Mesenchymal stem cell (in vitro differentiated cells and primary cell): ENCODE data around the gene USP30.

Experiments
- DNase-seq: peaks from one replicate; pipeline ENCODE4 v3.0.0-alpha.2; 2013
- H2AFZ ChIP-seq: one replicate; pipeline ENCODE4 v1.6.1; 2013; ENCODE audit warnings: low read depth, mild to moderate bottlenecking, control low read depth, inconsistent platforms, low read length, moderate library complexity
- H2AK5ac ChIP-seq: 2 replicates; pipeline ENCODE4 v1.6.1; 2013; ENCODE audit warnings: low read length, moderate library complexity, mild to moderate bottlenecking, inconsistent platforms; ENCODE audit not compliant: severe bottlenecking
- H2BK120ac ChIP-seq: one replicate; pipeline ENCODE4 v1.6.1; 2013; ENCODE audit warnings: low read depth, mild to moderate bottlenecking, inconsistent platforms, low read length, moderate library complexity
- H2BK12ac ChIP-seq, 2 experiments: one replicate each; pipeline ENCODE4 v1.6.1; 2013; ENCODE audit warnings: inconsistent platforms in 2 of 2, low read length in 2 of 2, mild to moderate bottlenecking in 2 of 2, moderate library complexity in 2 of 2, control low read depth in 1 of 2
- H2BK15ac ChIP-seq: one replicate; pipeline ENCODE4 v1.6.1; 2013; ENCODE audit warnings: mild to moderate bottlenecking, low read depth, inconsistent platforms; ENCODE audit not compliant: poor library complexity, severe bottlenecking
- H2BK5ac ChIP-seq: 2 replicates; pipeline ENCODE4 v1.6.1; 2013; ENCODE audit warnings: low read depth, mild to moderate bottlenecking, low read length, control low read depth, inconsistent platforms; ENCODE audit not compliant: poor library complexity, severe bottlenecking
- H3K14ac ChIP-seq, 2 experiments: one replicate each; pipeline ENCODE4 v1.6.1; 2013; ENCODE audit warnings: inconsistent platforms in 2 of 2, low read length in 2 of 2, control low read depth in 1 of 2, mild to moderate bottlenecking in 1 of 2, moderate library complexity in 1 of 2
- H3K18ac ChIP-seq, 2 experiments: one replicate each; pipeline ENCODE4 v1.6.1; 2013; ENCODE audit warnings: inconsistent platforms in 2 of 2, low read length in 2 of 2, control low read depth in 1 of 2, low read depth in 1 of 2, mild to moderate bottlenecking in 1 of 2
- H3K23ac ChIP-seq, 2 experiments: one replicate each; pipeline ENCODE4 v1.6.1; 2013; ENCODE audit warnings: inconsistent platforms in 2 of 2, low read length in 2 of 2, mild to moderate bottlenecking in 2 of 2, moderate library complexity in 2 of 2, control low read depth in 1 of 2
- H3K27ac ChIP-seq: 2 replicates; pipeline ENCODE4 v1.5.1; 2013; ENCODE audit warnings: mild to moderate bottlenecking, moderate library complexity, low read length, control low read depth, inconsistent platforms; ENCODE audit not compliant: poor library complexity, severe bottlenecking
- H3K27me3 ChIP-seq, 2 experiments: 2 replicates each; pipeline versions ENCODE4 v1.6.1 to v1.7.0; 2013; ENCODE audit warnings: low read length in 2 of 2, mild to moderate bottlenecking in 2 of 2, moderate library complexity in 2 of 2, control low read depth in 1 of 2, inconsistent platforms in 1 of 2; ENCODE audit not compliant: control insufficient read depth in 1 of 2, insufficient read depth in 1 of 2
- H3K36me3 ChIP-seq, 2 experiments: 2 replicates each; pipeline versions ENCODE4 v1.6.1 to v1.7.0; 2013; ENCODE audit warnings: low read length in 2 of 2, control low read depth in 1 of 2, inconsistent platforms in 1 of 2, low read depth in 1 of 2, mild to moderate bottlenecking in 1 of 2; ENCODE audit not compliant: insufficient read depth in 2 of 2, control insufficient read depth in 1 of 2
- H3K4ac ChIP-seq, 2 experiments: one replicate each; pipeline ENCODE4 v1.6.1; 2013; ENCODE audit warnings: inconsistent platforms in 2 of 2, low read length in 2 of 2, mild to moderate bottlenecking in 2 of 2, moderate library complexity in 2 of 2, control low read depth in 1 of 2, low read depth in 1 of 2
- H3K4me1 ChIP-seq: 2 replicates; pipeline ENCODE4 v1.6.1; 2013; ENCODE audit warnings: low read depth, low read length, control low read depth; ENCODE audit not compliant: control insufficient read depth, insufficient read depth
- H3K4me2 ChIP-seq: 2 replicates; pipeline ENCODE4 v1.6.1; 2013; ENCODE audit warnings: low read length, mild to moderate bottlenecking, inconsistent platforms; ENCODE audit not compliant: poor library complexity, severe bottlenecking
- H3K4me3 ChIP-seq, 2 experiments: 2 replicates each; pipeline versions ENCODE4 v1.5.1 to v1.7.0; 2013; ENCODE audit warnings: low read length in 2 of 2, mild to moderate bottlenecking in 2 of 2, control low read depth in 1 of 2, low read depth in 1 of 2; ENCODE audit not compliant: insufficient read depth in 1 of 2
- H3K79me1 ChIP-seq: replicated peaks from 2 replicates; pipeline ENCODE4 v1.6.1; 2013; ENCODE audit warnings: mild to moderate bottlenecking, control low read depth, low read length, inconsistent platforms; ENCODE audit not compliant: poor library complexity, severe bottlenecking
- H3K9ac ChIP-seq: 2 replicates; pipeline ENCODE4 v1.7.0; 2013; ENCODE audit warnings: mild to moderate bottlenecking, low read length, moderate library complexity
- H3K9me3 ChIP-seq: 2 replicates; pipeline ENCODE4 v1.7.0; 2013; ENCODE audit warnings: mild to moderate bottlenecking, low read length; ENCODE audit not compliant: control insufficient read depth
- H4K8ac ChIP-seq: one replicate; pipeline ENCODE4 v1.6.1; 2013; ENCODE audit warnings: inconsistent platforms, mild to moderate bottlenecking, low read length, moderate library complexity
- H4K91ac ChIP-seq: one replicate; pipeline ENCODE4 v1.6.1; 2013; ENCODE audit warnings: mild to moderate bottlenecking, low read length, inconsistent platforms
- WGBS: methylation state at CpG from one replicate; pipeline ENCODE4 v1.1.7; 2013; ENCODE audit warnings: mixed read lengths; 5-methylcytosine and 5-hydroxymethylcytosine counted together

Gene USP30

DNA sequence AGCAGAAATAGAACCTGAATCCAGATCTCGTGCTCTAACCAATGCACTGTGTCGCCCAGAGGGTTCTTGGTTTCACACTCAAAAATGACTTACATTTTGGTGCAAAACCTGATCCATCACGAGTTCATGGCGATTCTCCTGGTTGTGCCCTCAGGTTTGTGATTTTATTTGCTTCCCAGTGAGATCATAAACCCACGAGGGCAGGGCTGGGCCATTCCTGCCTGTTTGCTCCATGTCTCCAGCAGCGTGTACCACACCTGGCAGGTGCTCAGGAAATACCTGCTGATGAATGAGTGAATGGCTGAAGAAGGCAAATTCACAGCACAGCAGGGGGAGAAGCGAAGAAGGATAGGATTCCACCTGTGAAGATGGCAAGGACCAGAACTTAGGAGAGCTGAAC lies 73.4 kb downstream of the USP30 start:
- no peak overlapping the region for H3K4ac ChIP-seq
- H3K27me3 ChIP-seq, result peaks cover 0 to 4% of the 10 kb centered on the region in 2 experiments
- no peak for DNase-seq
- H3K4me3 ChIP-seq, result no peak overlapping the region
- H3K14ac ChIP-seq, result no peak overlapping the region
- H3K36me3 ChIP-seq, result no peaks in the 10 kb centered on the region
- no peak overlapping the region for H2AK5ac ChIP-seq
- no peak overlapping the region for H3K9ac ChIP-seq
- H4K8ac ChIP-seq, result no peak overlapping the region
- H4K91ac ChIP-seq, result no peak overlapping the region
- no peak overlapping the region for H2BK5ac ChIP-seq
- no peak overlapping the region for H2BK15ac ChIP-seq
- H3K4me2 ChIP-seq, result no peak overlapping the region
- no peak overlapping the region for H3K18ac ChIP-seq
- 79% methylated on average over 7 of the region's 7 CpGs for WGBS
- H3K27ac ChIP-seq, result no peak overlapping the region
- H3K9me3 ChIP-seq, result no peaks in the 10 kb centered on the region
- no peak overlapping the region for H2AFZ ChIP-seq
- no peak overlapping the region for H2BK12ac ChIP-seq
- no peak overlapping the region for H3K23ac ChIP-seq
- no peak overlapping the region for H2BK120ac ChIP-seq
- H3K79me1 ChIP-seq, result no peaks in the 10 kb centered on the region
- no peaks in the 10 kb centered on the region for H3K4me1 ChIP-seq

DNA sequence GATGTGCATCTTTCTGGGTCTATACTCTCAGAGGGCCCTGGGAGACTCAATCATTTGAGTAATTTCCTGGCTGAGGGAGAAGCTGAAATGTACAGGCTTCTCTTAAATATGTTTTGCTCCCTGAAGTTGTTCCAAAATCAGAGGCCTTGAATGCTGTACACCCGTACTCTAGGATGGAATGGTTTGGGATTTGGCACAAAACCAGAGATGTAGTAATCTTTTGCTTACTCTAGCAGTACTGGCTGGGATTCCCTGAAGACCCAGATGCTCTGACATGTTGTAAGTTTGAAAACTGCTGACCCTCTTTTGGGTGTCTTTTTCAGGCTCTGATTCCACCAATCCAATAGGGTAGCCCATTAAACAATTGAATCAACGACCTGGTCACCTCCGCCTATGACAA lies 74.4 kb downstream of the USP30 start:
- Histone ChIP-seq H2BK15ac (no peak overlapping the region), H3K9me3 (no peaks in the 10 kb centered on the region), H3K4ac (no peak overlapping the region), H3K27ac (no peak overlapping the region), H3K9ac (no peak overlapping the region), H2AFZ (no peak overlapping the region), H3K4me2 (no peak overlapping the region), H3K4me3 (no peak overlapping the region), H4K8ac (no peak overlapping the region), H3K18ac (no peak overlapping the region), H3K79me1 (no peaks in the 10 kb centered on the region), H2BK120ac (no peak overlapping the region), H3K23ac (no peak overlapping the region), H3K14ac (no peak overlapping the region), H3K27me3 (peaks cover 2 to 10% of the 10 kb centered on the region in 2 experiments), H3K36me3 (no peaks in the 10 kb centered on the region), H4K91ac (no peak overlapping the region), H2AK5ac (no peak overlapping the region), H2BK12ac (no peak overlapping the region), H2BK5ac (no peak overlapping the region), H3K4me1 (no peaks in the 10 kb centered on the region)
- DNase-seq, result no peak
- WGBS, result 76% methylated on average over 3 of the region's 3 CpGs

DNA sequence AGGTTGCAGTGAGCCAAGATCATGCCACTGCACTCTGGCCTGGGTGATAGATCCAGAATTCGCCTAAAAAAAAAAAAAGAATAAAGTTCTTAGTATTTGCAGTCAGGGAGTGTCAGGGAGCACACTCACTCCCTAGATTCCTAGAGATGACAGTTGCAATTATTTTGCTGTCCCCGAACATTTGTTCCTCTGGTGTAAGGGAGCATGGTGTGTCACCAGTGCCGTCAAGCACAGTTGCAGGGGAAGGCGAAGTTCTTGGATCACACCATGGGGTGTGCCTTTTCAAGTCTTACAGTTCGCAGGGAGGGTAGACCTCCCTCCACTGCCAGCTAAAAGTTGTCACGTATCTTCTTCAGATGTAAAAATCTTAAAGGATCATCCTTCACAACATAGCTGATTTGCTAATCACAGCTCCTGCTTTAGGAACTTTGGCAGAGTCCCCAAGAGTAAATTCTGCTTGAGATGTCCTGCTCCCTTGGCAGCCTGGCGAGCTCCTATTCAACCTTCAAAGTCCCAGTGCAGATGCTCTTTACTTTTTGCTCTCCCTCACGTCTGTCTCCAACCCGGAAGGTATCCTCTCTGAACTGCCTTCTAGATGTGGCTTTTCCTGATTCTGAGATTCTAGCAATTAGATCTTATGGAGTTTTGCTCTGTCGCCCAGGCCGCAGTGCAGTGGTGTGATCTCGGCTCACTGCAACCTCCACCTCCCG lies 75.3 kb downstream of the USP30 start:
- Histone ChIP-seq H3K4me1 (no peaks in the 10 kb centered on the region), H3K18ac (no peak overlapping the region), H3K36me3 (no peaks in the 10 kb centered on the region), H2BK5ac (no peak overlapping the region), H3K23ac (no peak overlapping the region), H3K4me3 (no peak overlapping the region), H3K9me3 (no peaks in the 10 kb centered on the region), H3K27me3 (peaks cover 2 to 12% of the 10 kb centered on the region in 2 experiments), H3K9ac (no peak overlapping the region), H2BK15ac (no peak overlapping the region), H3K4ac (no peak overlapping the region), H4K8ac (no peak overlapping the region), H3K14ac (no peak overlapping the region), H3K4me2 (no peak overlapping the region), H2BK120ac (no peak overlapping the region), H4K91ac (no peak overlapping the region), H2BK12ac (no peak overlapping the region), H2AFZ (no peak overlapping the region), H3K27ac (no peak overlapping the region), H3K79me1 (no peaks in the 10 kb centered on the region), H2AK5ac (no peak overlapping the region)
- 89% methylated on average over 13 of the region's 13 CpGs for WGBS
- no peak for DNase-seq

DNA sequence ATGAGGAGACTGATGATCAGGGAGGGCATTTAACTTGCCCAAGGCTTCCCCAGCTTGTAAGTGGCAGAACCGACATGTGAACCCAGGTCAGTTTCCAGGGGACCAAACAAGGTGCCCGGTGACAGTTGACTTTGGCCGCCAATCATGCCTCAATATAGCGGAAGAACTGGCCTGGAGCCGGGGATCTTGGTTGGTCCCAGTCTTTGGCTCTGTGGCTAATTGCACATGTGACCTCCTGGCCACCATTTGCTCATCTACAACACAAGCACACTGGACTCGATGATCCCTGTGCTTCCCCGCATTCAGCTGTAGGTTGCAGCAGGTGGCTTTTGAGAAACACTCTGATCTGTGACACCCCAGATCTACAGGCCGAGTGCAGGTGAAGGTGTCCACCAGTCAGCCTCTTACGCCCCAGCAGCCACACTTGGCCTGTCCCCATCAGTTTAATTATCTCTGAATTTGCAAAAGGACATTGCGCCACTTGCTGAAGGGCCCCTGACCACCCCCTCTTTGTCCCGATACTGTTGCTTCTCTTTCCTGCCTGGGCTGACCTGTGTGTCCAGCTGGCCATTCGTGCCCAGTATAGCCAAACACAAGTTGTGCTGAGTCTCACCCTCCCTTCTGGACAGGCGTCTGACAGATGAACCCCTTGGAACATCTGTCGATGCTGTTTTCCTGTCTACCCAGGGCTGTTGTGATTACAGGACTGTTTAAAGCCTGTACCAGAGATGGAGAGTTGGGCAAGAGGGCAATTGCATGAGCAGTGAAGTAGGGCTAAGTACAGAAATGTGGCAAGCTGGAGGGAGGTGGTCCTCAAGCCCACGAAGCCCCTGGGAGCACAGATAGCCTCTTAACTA lies 78.1 kb downstream of the USP30 start:
- 85% methylated on average over 15 of the region's 15 CpGs for WGBS
- no peak overlapping the region for H2BK5ac ChIP-seq
- H3K18ac ChIP-seq, result no peak overlapping the region

More for the DNA sequence above, 78.1 kb downstream of the USP30 start:
- H3K4me1 ChIP-seq, result no peaks in the 10 kb centered on the region
- no peak overlapping the region for H2BK120ac ChIP-seq
- DNase-seq, result no peak
- no peak overlapping the region for H3K14ac ChIP-seq
- H3K9ac ChIP-seq, result no peak overlapping the region
- no peak overlapping the region for H2AFZ ChIP-seq
- H3K27ac ChIP-seq, result no peak overlapping the region
- H2BK12ac ChIP-seq, result no peak overlapping the region
- H4K8ac ChIP-seq, result no peak overlapping the region
- H3K4me2 ChIP-seq, result no peak overlapping the region
- H3K36me3 ChIP-seq, result no peaks in the 10 kb centered on the region
- H3K27me3 ChIP-seq, result peaks cover 2 to 12% of the 10 kb centered on the region in 2 experiments
- H3K79me1 ChIP-seq, result no peaks in the 10 kb centered on the region
- H2AK5ac ChIP-seq, result no peak overlapping the region
- H2BK15ac ChIP-seq, result no peak overlapping the region
- no peak overlapping the region for H3K4me3 ChIP-seq
- H4K91ac ChIP-seq, result no peak overlapping the region
- no peak overlapping the region for H3K23ac ChIP-seq
- no peak overlapping the region for H3K4ac ChIP-seq
- no peaks in the 10 kb centered on the region for H3K9me3 ChIP-seq
